Panc1 (cell line): ENCODE results near the gene DCHS2. TPM values are rescaled to one million over a fixed set of nuclear protein-coding genes. Genes with fewer than 3 reads are reported as not detected.

Experiments
- ATAC-seq: fragments of 200-7000 bp; cut with Tn5 transposase; 2 replicates; pipeline ENCODE4 v1.9.1; 2020; ENCODE audit warnings: mild to moderate bottlenecking, moderate library complexity
- BruUV-seq: library from RNA; stranded (reverse); fragments of 400-500 nt; replicated peaks from 2 replicates; lab custom pipeline; 2021; lab: Mats Ljungman, UMichigan
- CTCF ChIA-PET: fragments of 300-600 bp; sonication (Branson Sonifier 250); formaldehyde crosslinking; loops from one replicate; lab custom pipeline; 2022; ENCODE audit warnings: antibody characterized with exemption; lab: Charles Lee
- POLR2A ChIA-PET: fragments of 300-600 bp; sonication (Branson Sonifier 250); formaldehyde crosslinking; loops from one replicate; lab custom pipeline; 2022; ENCODE audit warnings: antibody characterized with exemption; lab: Charles Lee
- DNase-seq: peaks from one replicate; pipeline ENCODE4 v3.0.0-alpha.2; 2010; ENCODE audit warnings: low read depth, low spot score
- H3K27ac ChIP-seq: 2 replicates; pipeline ENCODE4 v1.5.1; 2011; ENCODE audit warnings: mild to moderate bottlenecking, low read length, inconsistent platforms
- H3K27me3 ChIP-seq: fragments of 200-500 bp; sonication (Bioruptor generic); 2 replicates; pipeline ENCODE4 v1.6.0; 2014; ENCODE audit warnings: low read length, inconsistent platforms; ENCODE audit not compliant: control insufficient read depth, insufficient read depth
- H3K36me3 ChIP-seq: fragments of 200-500 bp; sonication (Bioruptor generic); 2 replicates; pipeline ENCODE4 v1.5.1; 2014; ENCODE audit warnings: inconsistent platforms, mild to moderate bottlenecking, low read length, moderate library complexity; ENCODE audit not compliant: control insufficient read depth, insufficient read depth
- H3K4me1 ChIP-seq: 2 replicates; pipeline ENCODE4 v1.5.1; 2011; ENCODE audit warnings: inconsistent platforms, mild to moderate bottlenecking, low read length, moderate library complexity; ENCODE audit not compliant: control insufficient read depth, insufficient read depth
- H3K4me3 ChIP-seq, 2 experiments: 2 replicates each; pipeline ENCODE4 v1.5.1; 2011 to 2012; ENCODE audit warnings: low read depth in 2 of 2, low read length in 2 of 2, mild to moderate bottlenecking in 2 of 2, inconsistent platforms in 1 of 2, moderate library complexity in 1 of 2
- H3K9me3 ChIP-seq: fragments of 200-500 bp; sonication (Bioruptor generic); 2 replicates; pipeline ENCODE4 v1.5.1; 2014; ENCODE audit warnings: low read depth, mild to moderate bottlenecking, inconsistent platforms, low read length, moderate library complexity; ENCODE audit not compliant: control insufficient read depth, insufficient read depth
- POLR2AphosphoS5 ChIP-seq: IDR thresholded peaks from 2 replicates; pipeline ENCODE4 v1.6.1; 2012; ENCODE audit warnings: mild to moderate bottlenecking, low read depth, low read length, moderate library complexity
- SIN3A ChIP-seq: IDR thresholded peaks from 2 replicates; pipeline ENCODE4 v1.6.1; 2012; ENCODE audit warnings: low read depth, mild to moderate bottlenecking, low read length, moderate library complexity, borderline replicate concordance; ENCODE audit not compliant: insufficient read depth
- TCF7L2 ChIP-seq: IDR thresholded peaks from 2 replicates; pipeline ENCODE4 v1.6.1; 2011; ENCODE audit warnings: mild to moderate bottlenecking, low read depth, low read length, inconsistent platforms
- in situ Hi-C: cut with HindIII; loops from 2 replicates; pipeline ENCODE4 v1.10.0; 2016; ENCODE audit warnings: low sequenced_read_pairs, low pct_unique_long_range_greater_than_20kb
- intact Hi-C: fragments of 100-400 bp; cut with micrococcal nuclease; formaldehyde crosslinking; loops from one replicate; pipeline ENCODE4 v1.10.0; 2022; ENCODE audit not compliant: unreplicated experiment
- total RNA-seq: library from RNA; stranded (reverse); gene quantifications from one replicate; pipeline ENCODE4 v1.2.1, GENCODE V29; 2021; ENCODE audit not compliant: unreplicated experiment
- TF ChIP-seq, protein P1 (sequence below), 2 experiments: IDR thresholded peaks; 2 replicates each; pipeline ENCODE4 v1.6.1; 2011 to 2012; ENCODE audit warnings: low read depth in 2 of 2, control low read depth in 1 of 2, low read length in 1 of 2, mild to moderate bottlenecking in 1 of 2, moderate library complexity in 1 of 2; ENCODE audit not compliant: insufficient read depth in 1 of 2
- TF ChIP-seq, protein P2 (sequence below): fragments of 450-650 bp; IDR thresholded peaks from 2 replicates; pipeline ENCODE4 v1.5.1; 2017; ENCODE audit warnings: mild to moderate bottlenecking

DCHS2 gene
- total RNA-seq, 1 experiment from 2014 or later: not detected

DNA sequence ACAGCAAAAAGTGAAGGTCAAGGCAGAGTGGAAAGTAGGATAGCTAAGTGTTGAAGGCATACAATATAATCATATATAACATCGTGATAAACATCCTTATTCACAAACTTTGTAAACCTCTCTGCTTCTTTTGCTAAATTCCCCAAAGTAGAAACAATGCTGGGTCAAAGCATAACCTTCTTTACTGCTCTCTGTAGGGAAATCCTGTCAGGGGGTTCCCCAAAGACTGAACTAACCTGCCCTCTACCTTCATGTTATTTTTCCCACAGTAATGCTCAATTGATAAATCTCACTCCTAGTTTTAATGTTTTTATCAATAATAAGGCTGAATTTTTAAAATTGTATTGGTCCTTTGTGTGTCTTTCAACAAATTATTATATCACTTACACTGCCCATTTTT is 55.7 kb downstream of the DCHS2 start:
- ChIA-PET POLR2A (no interaction called here), CTCF (no interaction called here)
- Histone ChIP-seq H3K9me3 (no peaks in the 10 kb centered on the region), H3K36me3 (no peaks in the 10 kb centered on the region), H3K4me1 (no peaks in the 10 kb centered on the region), H3K27ac (no peak overlapping the region), H3K27me3 (no peaks in the 10 kb centered on the region), H3K4me3 (no peak overlapping the region)
- in situ Hi-C loops: no loop called here
- ATAC-seq (no peak), DNase-seq (no peak)
- TF ChIP-seq, protein P1, sequence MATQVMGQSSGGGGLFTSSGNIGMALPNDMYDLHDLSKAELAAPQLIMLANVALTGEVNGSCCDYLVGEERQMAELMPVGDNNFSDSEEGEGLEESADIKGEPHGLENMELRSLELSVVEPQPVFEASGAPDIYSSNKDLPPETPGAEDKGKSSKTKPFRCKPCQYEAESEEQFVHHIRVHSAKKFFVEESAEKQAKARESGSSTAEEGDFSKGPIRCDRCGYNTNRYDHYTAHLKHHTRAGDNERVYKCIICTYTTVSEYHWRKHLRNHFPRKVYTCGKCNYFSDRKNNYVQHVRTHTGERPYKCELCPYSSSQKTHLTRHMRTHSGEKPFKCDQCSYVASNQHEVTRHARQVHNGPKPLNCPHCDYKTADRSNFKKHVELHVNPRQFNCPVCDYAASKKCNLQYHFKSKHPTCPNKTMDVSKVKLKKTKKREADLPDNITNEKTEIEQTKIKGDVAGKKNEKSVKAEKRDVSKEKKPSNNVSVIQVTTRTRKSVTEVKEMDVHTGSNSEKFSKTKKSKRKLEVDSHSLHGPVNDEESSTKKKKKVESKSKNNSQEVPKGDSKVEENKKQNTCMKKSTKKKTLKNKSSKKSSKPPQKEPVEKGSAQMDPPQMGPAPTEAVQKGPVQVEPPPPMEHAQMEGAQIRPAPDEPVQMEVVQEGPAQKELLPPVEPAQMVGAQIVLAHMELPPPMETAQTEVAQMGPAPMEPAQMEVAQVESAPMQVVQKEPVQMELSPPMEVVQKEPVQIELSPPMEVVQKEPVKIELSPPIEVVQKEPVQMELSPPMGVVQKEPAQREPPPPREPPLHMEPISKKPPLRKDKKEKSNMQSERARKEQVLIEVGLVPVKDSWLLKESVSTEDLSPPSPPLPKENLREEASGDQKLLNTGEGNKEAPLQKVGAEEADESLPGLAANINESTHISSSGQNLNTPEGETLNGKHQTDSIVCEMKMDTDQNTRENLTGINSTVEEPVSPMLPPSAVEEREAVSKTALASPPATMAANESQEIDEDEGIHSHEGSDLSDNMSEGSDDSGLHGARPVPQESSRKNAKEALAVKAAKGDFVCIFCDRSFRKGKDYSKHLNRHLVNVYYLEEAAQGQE (IDR thresholded peaks at IDR 0.05; ENCODE audit: insufficient read depth in 1 of 2, low read depth in 2 of 2, low read length in 1 of 2): no peak
- TF ChIP-seq SIN3A: no peak
- TF ChIP-seq, protein P2, sequence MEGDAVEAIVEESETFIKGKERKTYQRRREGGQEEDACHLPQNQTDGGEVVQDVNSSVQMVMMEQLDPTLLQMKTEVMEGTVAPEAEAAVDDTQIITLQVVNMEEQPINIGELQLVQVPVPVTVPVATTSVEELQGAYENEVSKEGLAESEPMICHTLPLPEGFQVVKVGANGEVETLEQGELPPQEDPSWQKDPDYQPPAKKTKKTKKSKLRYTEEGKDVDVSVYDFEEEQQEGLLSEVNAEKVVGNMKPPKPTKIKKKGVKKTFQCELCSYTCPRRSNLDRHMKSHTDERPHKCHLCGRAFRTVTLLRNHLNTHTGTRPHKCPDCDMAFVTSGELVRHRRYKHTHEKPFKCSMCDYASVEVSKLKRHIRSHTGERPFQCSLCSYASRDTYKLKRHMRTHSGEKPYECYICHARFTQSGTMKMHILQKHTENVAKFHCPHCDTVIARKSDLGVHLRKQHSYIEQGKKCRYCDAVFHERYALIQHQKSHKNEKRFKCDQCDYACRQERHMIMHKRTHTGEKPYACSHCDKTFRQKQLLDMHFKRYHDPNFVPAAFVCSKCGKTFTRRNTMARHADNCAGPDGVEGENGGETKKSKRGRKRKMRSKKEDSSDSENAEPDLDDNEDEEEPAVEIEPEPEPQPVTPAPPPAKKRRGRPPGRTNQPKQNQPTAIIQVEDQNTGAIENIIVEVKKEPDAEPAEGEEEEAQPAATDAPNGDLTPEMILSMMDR: no peak
- no peak for TF ChIP-seq POLR2AphosphoS5
- TF ChIP-seq TCF7L2: no peak
- BruUV-seq: no TSS peak
- intact Hi-C loops: no loop called here

DNA sequence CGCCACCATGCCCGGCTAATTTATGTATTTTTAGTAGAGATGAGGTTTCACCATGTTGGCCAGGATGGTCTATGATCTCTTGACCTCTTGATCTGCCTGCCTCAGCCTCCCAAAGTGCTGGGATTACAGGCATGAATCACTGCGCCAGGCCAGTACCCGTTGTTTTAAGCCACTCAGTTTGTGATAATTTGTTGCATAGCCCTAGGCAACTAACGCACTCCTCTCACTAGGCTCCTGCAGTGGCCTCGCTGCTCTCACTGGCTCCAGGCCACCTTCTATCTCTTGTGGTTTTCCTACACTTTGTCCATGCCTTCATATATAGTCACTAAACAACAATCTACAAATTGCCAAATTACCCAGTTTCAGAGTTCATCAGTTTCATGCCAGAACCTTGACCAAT is 58.1 kb downstream of the DCHS2 start:
- ChIA-PET POLR2A (no interaction called here), CTCF (no interaction called here)
- Histone ChIP-seq H3K9me3 (no peaks in the 10 kb centered on the region), H3K4me3 (no peak overlapping the region), H3K36me3 (no peaks in the 10 kb centered on the region), H3K27me3 (no peaks in the 10 kb centered on the region), H3K27ac (no peak overlapping the region), H3K4me1 (no peaks in the 10 kb centered on the region)
- DNase-seq (no peak), ATAC-seq (no peak)
- in situ Hi-C loops: no loop called here
- TF ChIP-seq, protein P2: no peak
- TF ChIP-seq SIN3A (no peak), POLR2AphosphoS5 (no peak), TCF7L2 (no peak)
- TF ChIP-seq, protein P1 (IDR thresholded peaks at IDR 0.05; ENCODE audit: insufficient read depth in 1 of 2, low read depth in 2 of 2, low read length in 1 of 2): no peak
- BruUV-seq: no TSS peak
- intact Hi-C loops: no loop called here
